Measurements from ENCODE around the gene RASGRF2. TPM values are rescaled to one million over a fixed set of nuclear protein-coding genes. Genes with fewer than 3 reads are reported as not detected.

RASGRF2 gene
- total RNA-seq, 4 donors from 2014 or later, result 2.0 to 3.6 (median 2.8) TPM

DNA sequence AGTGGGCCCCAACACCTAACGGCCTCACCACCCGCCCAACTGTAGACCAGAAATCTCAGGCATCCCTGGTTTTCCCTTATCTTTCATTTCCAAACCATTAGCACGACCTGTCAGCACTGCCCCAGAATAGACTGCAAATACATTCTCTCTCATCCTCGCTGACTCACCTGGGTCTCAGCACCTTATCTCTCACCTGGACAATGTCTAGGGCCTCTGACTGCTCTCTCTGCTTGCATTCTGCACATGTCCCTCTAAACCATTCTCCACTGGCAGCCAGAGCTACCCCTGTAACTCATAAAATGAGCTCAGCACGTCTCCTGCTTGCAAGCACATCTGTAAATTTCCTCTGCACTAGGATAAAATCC is 285.7 kb downstream of the RASGRF2 start:
- H3K9me3 ChIP-seq, result no peaks in the 10 kb centered on the region
- DNase-seq, result no peak
- in situ Hi-C loops (cut with MboI; ENCODE audit: low pct_ligation_motif_present in 1 of 4, low pct_unique_long_range_greater_than_20kb in 1 of 4, low sequenced_read_pairs in 3 of 4), result no loop called here
- 54 to 85% methylated on average over 3 to 5 of the region's 5 CpGs for WGBS, 2 donors (ENCODE audit: low coverage in 1 of 2)
- H3K27ac ChIP-seq, result no peak overlapping the region
- H3K36me3 ChIP-seq, result no peaks in the 10 kb centered on the region
- no peak overlapping the region for H3K4me3 ChIP-seq
- intact Hi-C loops (cut with DNase I; ENCODE audit: low total_unique reads), result no loop called here
- no peaks in the 10 kb centered on the region for H3K4me1 ChIP-seq
- no peak for TF ChIP-seq EP300 (IDR thresholded peaks at IDR 0.05; ENCODE audit: low read depth)
- TF ChIP-seq POLR2AphosphoS5 (IDR thresholded peaks at IDR 0.05), result no peak
- TF ChIP-seq, protein P1, sequence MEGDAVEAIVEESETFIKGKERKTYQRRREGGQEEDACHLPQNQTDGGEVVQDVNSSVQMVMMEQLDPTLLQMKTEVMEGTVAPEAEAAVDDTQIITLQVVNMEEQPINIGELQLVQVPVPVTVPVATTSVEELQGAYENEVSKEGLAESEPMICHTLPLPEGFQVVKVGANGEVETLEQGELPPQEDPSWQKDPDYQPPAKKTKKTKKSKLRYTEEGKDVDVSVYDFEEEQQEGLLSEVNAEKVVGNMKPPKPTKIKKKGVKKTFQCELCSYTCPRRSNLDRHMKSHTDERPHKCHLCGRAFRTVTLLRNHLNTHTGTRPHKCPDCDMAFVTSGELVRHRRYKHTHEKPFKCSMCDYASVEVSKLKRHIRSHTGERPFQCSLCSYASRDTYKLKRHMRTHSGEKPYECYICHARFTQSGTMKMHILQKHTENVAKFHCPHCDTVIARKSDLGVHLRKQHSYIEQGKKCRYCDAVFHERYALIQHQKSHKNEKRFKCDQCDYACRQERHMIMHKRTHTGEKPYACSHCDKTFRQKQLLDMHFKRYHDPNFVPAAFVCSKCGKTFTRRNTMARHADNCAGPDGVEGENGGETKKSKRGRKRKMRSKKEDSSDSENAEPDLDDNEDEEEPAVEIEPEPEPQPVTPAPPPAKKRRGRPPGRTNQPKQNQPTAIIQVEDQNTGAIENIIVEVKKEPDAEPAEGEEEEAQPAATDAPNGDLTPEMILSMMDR (IDR thresholded peaks at IDR 0.05), result no peak
- TF ChIP-seq POLR2A (IDR thresholded peaks at IDR 0.05), result no peak
- no peaks in the 10 kb centered on the region for H3K27me3 ChIP-seq

DNA sequence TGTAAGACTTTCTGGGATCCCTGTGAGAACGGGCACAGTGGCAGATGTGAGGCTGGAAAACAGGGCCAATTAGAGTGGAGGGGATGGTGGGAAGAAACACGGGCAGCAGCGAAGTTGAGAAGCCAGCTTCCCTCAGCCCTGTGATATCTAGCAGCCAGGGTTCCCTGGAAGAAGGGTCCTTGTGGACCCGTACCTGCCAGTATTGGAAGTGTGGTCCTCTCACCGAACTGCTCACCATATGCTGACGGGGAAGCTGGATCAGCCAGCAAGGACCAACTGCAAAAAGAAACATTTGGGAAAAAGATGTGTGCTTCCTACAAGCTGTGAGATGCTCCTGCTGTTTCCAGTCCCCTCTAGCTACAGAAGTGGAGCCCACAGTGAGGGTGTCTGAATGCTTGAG is 286.5 kb downstream of the RASGRF2 start:
- H3K27ac ChIP-seq, result no peak overlapping the region
- H3K4me1 ChIP-seq, result no peaks in the 10 kb centered on the region
- no peaks in the 10 kb centered on the region for H3K27me3 ChIP-seq
- no peak overlapping the region for H3K4me3 ChIP-seq
- no peak for DNase-seq
- no peaks in the 10 kb centered on the region for H3K36me3 ChIP-seq
- in situ Hi-C loops (cut with MboI; ENCODE audit: low pct_ligation_motif_present in 1 of 4, low pct_unique_long_range_greater_than_20kb in 1 of 4, low sequenced_read_pairs in 3 of 4), result no loop called here
- H3K9me3 ChIP-seq, result no peaks in the 10 kb centered on the region
- 78% methylated on average over 6 of the region's 6 CpGs; no CpG with 5 or more reads in 1 of the 2 donors for WGBS, 2 donors (ENCODE audit: low coverage in 1 of 2)
- no peak for TF ChIP-seq POLR2AphosphoS5 (IDR thresholded peaks at IDR 0.05)
- TF ChIP-seq, protein P1 (IDR thresholded peaks at IDR 0.05), result no peak
- intact Hi-C loops (cut with DNase I; ENCODE audit: low total_unique reads), result no loop called here

DNA sequence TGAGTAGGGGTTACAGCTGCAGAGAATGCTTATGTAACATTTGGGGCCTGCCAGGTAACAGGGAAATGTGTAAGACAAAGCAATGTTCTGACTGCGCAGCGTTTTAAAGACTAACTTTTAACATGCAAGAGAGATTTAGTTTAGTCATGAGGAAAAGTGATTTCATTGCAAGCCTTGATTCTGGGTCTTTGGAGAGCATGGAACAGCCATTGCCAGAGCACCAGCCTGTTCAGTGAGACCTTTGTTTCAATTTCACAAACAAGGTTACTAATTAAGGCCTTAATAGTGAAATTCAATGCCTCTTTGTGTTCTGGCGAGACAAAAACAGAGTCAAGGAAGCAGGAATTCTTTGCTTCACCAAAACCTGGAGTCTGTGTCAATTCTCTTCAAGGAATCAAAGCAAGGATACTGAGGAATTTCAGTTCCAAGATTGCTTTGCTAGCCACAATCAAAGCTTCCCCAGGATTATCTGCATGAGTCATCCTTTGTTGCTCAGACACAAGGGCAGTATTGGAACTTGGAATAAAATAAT is 287.3 kb downstream of the RASGRF2 start:
- WGBS, 2 donors (ENCODE audit: low coverage in 1 of 2), result 84% methylated on average over 2 to 3 of the region's 3 CpGs
- Histone ChIP-seq H3K4me3 (no peak overlapping the region), H3K27me3 (no peaks in the 10 kb centered on the region), H3K4me1 (no peaks in the 10 kb centered on the region), H3K36me3 (no peaks in the 10 kb centered on the region), H3K27ac (no peak overlapping the region), H3K9me3 (no peaks in the 10 kb centered on the region)
- no peak for TF ChIP-seq POLR2AphosphoS5 (IDR thresholded peaks at IDR 0.05)
- no peak for TF ChIP-seq EP300 (IDR thresholded peaks at IDR 0.05; ENCODE audit: low read depth)
- TF ChIP-seq, protein P1 (IDR thresholded peaks at IDR 0.05), result no peak
- TF ChIP-seq POLR2A (IDR thresholded peaks at IDR 0.05), result no peak
- no peak for DNase-seq
- in situ Hi-C loops (cut with MboI; ENCODE audit: low pct_ligation_motif_present in 1 of 4, low pct_unique_long_range_greater_than_20kb in 1 of 4, low sequenced_read_pairs in 3 of 4) (no loop called here), intact Hi-C loops (cut with DNase I; ENCODE audit: low total_unique reads) (no loop called here)

DNA sequence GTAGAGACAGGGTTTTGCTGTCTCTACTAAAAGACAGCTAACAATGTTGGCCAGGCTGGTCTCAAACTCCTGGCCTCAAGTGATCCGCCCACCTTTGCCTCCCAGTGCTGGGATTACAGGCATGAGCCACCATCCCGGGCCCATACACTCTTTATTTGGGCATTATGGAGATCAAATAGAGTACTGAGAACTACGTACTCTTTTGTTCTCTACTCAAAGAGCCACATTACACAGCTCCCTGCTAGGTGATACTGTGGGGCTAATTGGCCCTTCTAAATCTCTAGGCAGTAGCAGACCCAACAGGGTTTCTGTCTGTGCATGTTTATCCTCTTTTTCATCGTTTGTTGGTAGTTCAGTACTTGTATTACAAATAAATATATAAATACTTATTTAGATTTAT is 289.1 kb downstream of the RASGRF2 start:
- Histone ChIP-seq H3K9me3 (no peaks in the 10 kb centered on the region), H3K4me1 (no peaks in the 10 kb centered on the region), H3K27me3 (no peaks in the 10 kb centered on the region), H3K4me3 (no peak overlapping the region), H3K27ac (no peak overlapping the region), H3K36me3 (no peaks in the 10 kb centered on the region)
- in situ Hi-C loops (cut with MboI; ENCODE audit: low pct_ligation_motif_present in 1 of 4, low pct_unique_long_range_greater_than_20kb in 1 of 4, low sequenced_read_pairs in 3 of 4), result no loop called here
- WGBS, 2 donors (ENCODE audit: low coverage in 1 of 2), result 88 to 96% methylated on average over 3 to 4 of the region's 4 CpGs
- DNase-seq, result no peak
- intact Hi-C loops (cut with DNase I; ENCODE audit: low total_unique reads), result no loop called here
- TF ChIP-seq POLR2AphosphoS5 (IDR thresholded peaks at IDR 0.05) (no peak), EP300 (IDR thresholded peaks at IDR 0.05; ENCODE audit: low read depth) (no peak), POLR2A (IDR thresholded peaks at IDR 0.05) (no peak)
- TF ChIP-seq, protein P1 (IDR thresholded peaks at IDR 0.05), result no peak

Measured in transverse colon (tissue), 4 donors.